Measurements from ENCODE around the gene CKAP2L.

The CKAP2L gene

GRCh38 chr2:112750560-112750843 lies 13.9 kb downstream of the CKAP2L start:
- Histone ChIP-seq H3K36me3 (ENCODE audit: control insufficient read depth in 2 of 2, insufficient read depth in 2 of 2, low read length in 2 of 2) (peaks cover 0 to 2% of the 10 kb centered on the region in 2 donors), H3K9me3 (ENCODE audit: control insufficient read depth in 2 of 2, low read length in 2 of 2) (no peaks in the 10 kb centered on the region), H3K27ac (ENCODE audit: low read depth in 2 of 2, low read length in 2 of 2) (no peak overlapping the region), H3K4me1 (ENCODE audit: control insufficient read depth in 2 of 2, insufficient read depth in 2 of 2, low read length in 2 of 2) (peaks cover 0 to 8% of the 10 kb centered on the region in 2 donors), H3K4me3 (ENCODE audit: low read length in 2 of 2) (no peak overlapping the region), H3K9ac (ENCODE audit: low read depth in 1 of 2, low read length in 2 of 2) (no peak overlapping the region), H3K27me3 (ENCODE audit: control insufficient read depth in 2 of 2, insufficient read depth in 2 of 2, low read length in 2 of 2) (no peaks in the 10 kb centered on the region)

GRCh38 chr2:112749755-112750559 lies 14.5 kb downstream of the CKAP2L start:
- Histone ChIP-seq H3K27me3 (ENCODE audit: control insufficient read depth in 2 of 2, insufficient read depth in 2 of 2, low read length in 2 of 2) (no peaks in the 10 kb centered on the region), H3K9me3 (ENCODE audit: control insufficient read depth in 2 of 2, low read length in 2 of 2) (no peaks in the 10 kb centered on the region), H3K36me3 (ENCODE audit: control insufficient read depth in 2 of 2, insufficient read depth in 2 of 2, low read length in 2 of 2) (no peaks in the 10 kb centered on the region), H3K4me3 (ENCODE audit: low read length in 2 of 2) (no peak overlapping the region), H3K4me1 (ENCODE audit: control insufficient read depth in 2 of 2, insufficient read depth in 2 of 2, low read length in 2 of 2) (peaks cover 0 to 8% of the 10 kb centered on the region in 2 donors), H3K27ac (ENCODE audit: low read depth in 2 of 2, low read length in 2 of 2) (no peak overlapping the region), H3K9ac (ENCODE audit: low read depth in 1 of 2, low read length in 2 of 2) (no peak overlapping the region)

GRCh38 chr2:112740527-112740926 lies 23.9 kb downstream of the CKAP2L start:
- Histone ChIP-seq H3K4me1 (ENCODE audit: control insufficient read depth in 2 of 2, insufficient read depth in 2 of 2, low read length in 2 of 2) (no peaks in the 10 kb centered on the region), H3K4me3 (ENCODE audit: low read length in 2 of 2) (no peak overlapping the region), H3K36me3 (ENCODE audit: control insufficient read depth in 2 of 2, insufficient read depth in 2 of 2, low read length in 2 of 2) (peaks cover 0 to 5% of the 10 kb centered on the region in 2 donors), H3K27me3 (ENCODE audit: control insufficient read depth in 2 of 2, insufficient read depth in 2 of 2, low read length in 2 of 2) (no peaks in the 10 kb centered on the region), H3K9me3 (ENCODE audit: control insufficient read depth in 2 of 2, low read length in 2 of 2) (no peaks in the 10 kb centered on the region), H3K27ac (ENCODE audit: low read depth in 2 of 2, low read length in 2 of 2) (no peak overlapping the region), H3K9ac (ENCODE audit: low read depth in 1 of 2, low read length in 2 of 2) (no peak overlapping the region)

DNA sequence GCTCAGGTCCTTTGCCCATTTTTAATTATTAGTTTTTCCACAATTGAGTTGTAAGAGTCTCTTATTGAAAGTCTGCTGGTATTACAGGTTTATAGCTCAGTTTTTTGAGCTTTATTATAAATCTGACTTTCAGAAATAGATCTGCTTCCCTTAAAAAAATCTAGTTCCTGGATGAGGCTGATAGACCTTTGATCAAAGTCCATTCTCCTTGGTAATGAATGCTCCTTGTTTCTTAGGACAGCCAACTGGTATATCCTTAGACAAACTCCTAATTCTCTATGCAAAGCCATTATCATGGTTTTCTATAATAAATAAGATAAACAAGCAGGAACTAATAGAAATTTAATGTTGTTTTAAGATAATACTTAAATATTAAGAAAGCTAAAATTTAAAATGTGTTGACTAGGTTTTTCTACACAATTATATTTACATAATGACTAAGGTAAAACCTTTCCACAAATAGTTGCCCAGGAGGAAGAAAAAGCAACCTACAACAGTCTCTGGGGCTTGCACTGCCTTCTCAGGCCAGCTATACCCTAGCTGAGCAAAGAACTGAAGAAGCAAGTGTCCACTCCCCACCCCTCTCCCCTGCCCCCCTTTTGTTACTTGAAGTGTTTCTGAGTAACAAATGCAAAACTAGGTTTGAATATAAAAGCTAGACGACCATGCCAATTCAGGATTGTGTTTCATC lies 26.7 kb downstream of the CKAP2L start:
- H3K9me3 ChIP-seq (ENCODE audit: control insufficient read depth in 2 of 2, low read length in 2 of 2): no peaks in the 10 kb centered on the region
- H3K36me3 ChIP-seq (ENCODE audit: control insufficient read depth in 2 of 2, insufficient read depth in 2 of 2, low read length in 2 of 2): peaks cover 0 to 5% of the 10 kb centered on the region in 2 donors
- H3K27me3 ChIP-seq (ENCODE audit: control insufficient read depth in 2 of 2, insufficient read depth in 2 of 2, low read length in 2 of 2): no peaks in the 10 kb centered on the region
- H3K4me3 ChIP-seq (ENCODE audit: low read length in 2 of 2): no peak overlapping the region
- H3K27ac ChIP-seq (ENCODE audit: low read depth in 2 of 2, low read length in 2 of 2): no peak overlapping the region
- H3K9ac ChIP-seq (ENCODE audit: low read depth in 1 of 2, low read length in 2 of 2): no peak overlapping the region
- peaks cover 0 to 3% of the 10 kb centered on the region in 2 donors for H3K4me1 ChIP-seq (ENCODE audit: control insufficient read depth in 2 of 2, insufficient read depth in 2 of 2, low read length in 2 of 2)

- Histone ChIP-seq H3K9me3 (ENCODE audit: control insufficient read depth in 2 of 2, low read length in 2 of 2) (no peaks in the 10 kb centered on the region), H3K27me3 (ENCODE audit: control insufficient read depth in 2 of 2, insufficient read depth in 2 of 2, low read length in 2 of 2) (no peaks in the 10 kb centered on the region), H3K9ac (ENCODE audit: low read depth in 1 of 2, low read length in 2 of 2) (no peak overlapping the region), H3K27ac (ENCODE audit: low read depth in 2 of 2, low read length in 2 of 2) (no peak overlapping the region), H3K36me3 (ENCODE audit: control insufficient read depth in 2 of 2, insufficient read depth in 2 of 2, low read length in 2 of 2) (no peaks in the 10 kb centered on the region), H3K4me3 (ENCODE audit: low read length in 2 of 2) (no peak overlapping the region), H3K4me1 (ENCODE audit: control insufficient read depth in 2 of 2, insufficient read depth in 2 of 2, low read length in 2 of 2) (peaks cover 0 to 3% of the 10 kb centered on the region in 2 donors)
These were observed 30.5 kb downstream of the CKAP2L start for GRCh38 chr2:112733871-112734270.

- no peak overlapping the region for H3K4me3 ChIP-seq (ENCODE audit: low read length in 2 of 2)
- H3K27me3 ChIP-seq (ENCODE audit: control insufficient read depth in 2 of 2, insufficient read depth in 2 of 2, low read length in 2 of 2): no peaks in the 10 kb centered on the region
- H3K27ac ChIP-seq (ENCODE audit: low read depth in 2 of 2, low read length in 2 of 2): no peak overlapping the region
- no peaks in the 10 kb centered on the region for H3K9me3 ChIP-seq (ENCODE audit: control insufficient read depth in 2 of 2, low read length in 2 of 2)
- no peaks in the 10 kb centered on the region for H3K36me3 ChIP-seq (ENCODE audit: control insufficient read depth in 2 of 2, insufficient read depth in 2 of 2, low read length in 2 of 2)
- H3K9ac ChIP-seq (ENCODE audit: low read depth in 1 of 2, low read length in 2 of 2): no peak overlapping the region
- peaks cover 0 to 3% of the 10 kb centered on the region in 2 donors for H3K4me1 ChIP-seq (ENCODE audit: control insufficient read depth in 2 of 2, insufficient read depth in 2 of 2, low read length in 2 of 2)
These were observed 31.0 kb downstream of the CKAP2L start for GRCh38 chr2:112733456-112733855.

GRCh38 chr2:112731479-112731878 lies 32.9 kb downstream of the CKAP2L start:
- Histone ChIP-seq H3K36me3 (ENCODE audit: control insufficient read depth in 2 of 2, insufficient read depth in 2 of 2, low read length in 2 of 2) (no peaks in the 10 kb centered on the region), H3K4me3 (ENCODE audit: low read length in 2 of 2) (no peak overlapping the region), H3K27me3 (ENCODE audit: control insufficient read depth in 2 of 2, insufficient read depth in 2 of 2, low read length in 2 of 2) (peaks cover 0 to 2% of the 10 kb centered on the region in 2 donors), H3K4me1 (ENCODE audit: control insufficient read depth in 2 of 2, insufficient read depth in 2 of 2, low read length in 2 of 2) (peaks cover 0 to 3% of the 10 kb centered on the region in 2 donors), H3K9ac (ENCODE audit: low read depth in 1 of 2, low read length in 2 of 2) (no peak overlapping the region), H3K27ac (ENCODE audit: low read depth in 2 of 2, low read length in 2 of 2) (no peak overlapping the region), H3K9me3 (ENCODE audit: control insufficient read depth in 2 of 2, low read length in 2 of 2) (no peaks in the 10 kb centered on the region)

DNA sequence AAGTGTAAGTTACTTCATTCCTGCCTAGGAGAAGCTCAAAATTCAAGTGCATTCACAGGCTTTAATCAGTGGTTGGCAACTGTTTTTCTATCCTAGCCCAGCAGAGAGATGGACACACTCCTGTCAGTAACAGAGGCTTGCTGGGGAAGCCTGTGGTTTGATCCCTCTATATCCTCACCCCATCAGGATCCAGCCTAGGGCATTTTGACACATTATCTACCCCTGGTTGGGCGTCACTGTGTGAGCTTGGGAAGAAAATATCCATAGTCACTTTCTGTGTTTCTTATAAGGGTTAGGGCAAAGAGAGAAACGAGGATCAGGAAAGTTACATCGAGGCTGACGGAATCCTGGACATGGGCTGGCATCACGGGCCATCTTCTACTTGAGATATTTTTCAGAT lies 33.6 kb downstream of the CKAP2L start:
- H3K9me3 ChIP-seq (ENCODE audit: control insufficient read depth in 2 of 2, low read length in 2 of 2): no peaks in the 10 kb centered on the region
- no peaks in the 10 kb centered on the region for H3K36me3 ChIP-seq (ENCODE audit: control insufficient read depth in 2 of 2, insufficient read depth in 2 of 2, low read length in 2 of 2)
- no peak overlapping the region for H3K27ac ChIP-seq (ENCODE audit: low read depth in 2 of 2, low read length in 2 of 2)
- H3K4me1 ChIP-seq (ENCODE audit: control insufficient read depth in 2 of 2, insufficient read depth in 2 of 2, low read length in 2 of 2): peaks cover 0 to 3% of the 10 kb centered on the region in 2 donors
- H3K9ac ChIP-seq (ENCODE audit: low read depth in 1 of 2, low read length in 2 of 2): no peak overlapping the region
- peaks cover 0 to 2% of the 10 kb centered on the region in 2 donors for H3K27me3 ChIP-seq (ENCODE audit: control insufficient read depth in 2 of 2, insufficient read depth in 2 of 2, low read length in 2 of 2)
- no peak overlapping the region for H3K4me3 ChIP-seq (ENCODE audit: low read length in 2 of 2)

DNA sequence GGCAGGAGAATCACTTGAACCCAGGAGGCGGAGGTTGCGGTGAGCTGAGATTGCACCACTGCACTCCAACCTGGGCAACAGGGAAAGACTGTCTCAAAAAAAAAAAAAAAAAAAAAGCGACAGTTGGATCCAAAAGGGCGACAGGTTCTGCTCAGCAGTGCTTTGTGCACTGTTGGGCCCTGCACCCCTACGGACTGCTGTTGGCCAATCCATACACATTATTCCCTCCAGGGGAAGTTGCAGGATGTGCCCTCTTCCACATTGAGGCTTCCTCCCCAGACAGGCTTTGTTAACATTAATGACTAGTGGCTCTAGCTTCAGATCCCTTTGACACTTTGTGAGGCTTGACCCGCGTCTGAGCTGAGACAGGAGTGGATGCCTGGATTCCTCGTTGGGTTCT lies 34.2 kb downstream of the CKAP2L start:
- Histone ChIP-seq H3K36me3 (ENCODE audit: control insufficient read depth in 2 of 2, insufficient read depth in 2 of 2, low read length in 2 of 2) (no peaks in the 10 kb centered on the region), H3K9ac (ENCODE audit: low read depth in 1 of 2, low read length in 2 of 2) (no peak overlapping the region), H3K4me3 (ENCODE audit: low read length in 2 of 2) (no peak overlapping the region), H3K27ac (ENCODE audit: low read depth in 2 of 2, low read length in 2 of 2) (no peak overlapping the region), H3K27me3 (ENCODE audit: control insufficient read depth in 2 of 2, insufficient read depth in 2 of 2, low read length in 2 of 2) (peaks cover 0 to 2% of the 10 kb centered on the region in 2 donors), H3K9me3 (ENCODE audit: control insufficient read depth in 2 of 2, low read length in 2 of 2) (no peaks in the 10 kb centered on the region), H3K4me1 (ENCODE audit: control insufficient read depth in 2 of 2, insufficient read depth in 2 of 2, low read length in 2 of 2) (peaks cover 0 to 3% of the 10 kb centered on the region in 2 donors)

DNA sequence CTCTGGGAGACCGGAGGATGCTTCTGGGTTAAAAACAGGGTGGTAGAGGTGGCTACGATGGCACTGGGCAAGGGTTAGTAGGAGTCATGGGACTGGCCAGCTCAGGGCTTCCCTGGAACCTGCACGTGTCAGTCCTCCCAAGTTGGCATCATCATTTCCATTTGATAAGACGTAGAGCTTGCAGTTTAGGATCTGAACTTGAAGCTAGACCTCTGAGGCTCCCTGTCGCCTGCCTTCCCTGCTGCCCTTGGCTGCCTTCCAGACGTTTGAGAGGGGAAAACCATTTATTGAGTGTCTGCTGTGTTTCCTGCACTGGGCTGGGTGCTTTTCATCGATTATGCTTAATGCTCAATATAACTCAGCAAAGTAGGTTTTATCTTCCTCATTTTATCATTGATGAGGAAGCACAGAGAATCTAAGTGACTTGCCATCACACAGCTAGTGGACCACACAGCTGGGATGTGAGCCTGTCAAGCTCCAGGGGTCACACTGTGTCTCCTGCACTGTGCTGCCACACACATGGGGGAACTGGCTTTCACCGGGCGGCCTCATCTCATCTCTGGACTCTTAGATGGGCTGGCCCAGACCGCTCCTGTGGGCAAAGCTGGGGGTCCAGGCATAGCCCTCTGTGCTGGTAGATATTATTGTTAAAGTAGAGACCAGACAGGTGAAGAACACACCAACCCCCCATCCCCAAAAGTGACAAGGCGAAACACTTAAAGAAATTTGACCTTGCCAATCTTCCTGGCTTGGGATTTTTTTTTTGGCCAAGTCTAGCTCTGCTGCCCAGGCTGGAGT lies 35.8 kb downstream of the CKAP2L start:
- no peak overlapping the region for H3K9ac ChIP-seq (ENCODE audit: low read depth in 1 of 2, low read length in 2 of 2)
- no peak overlapping the region for H3K27ac ChIP-seq (ENCODE audit: low read depth in 2 of 2, low read length in 2 of 2)
- H3K36me3 ChIP-seq (ENCODE audit: control insufficient read depth in 2 of 2, insufficient read depth in 2 of 2, low read length in 2 of 2): no peaks in the 10 kb centered on the region
- H3K27me3 ChIP-seq (ENCODE audit: control insufficient read depth in 2 of 2, insufficient read depth in 2 of 2, low read length in 2 of 2): peaks cover 0 to 2% of the 10 kb centered on the region in 2 donors
- no peaks in the 10 kb centered on the region for H3K4me1 ChIP-seq (ENCODE audit: control insufficient read depth in 2 of 2, insufficient read depth in 2 of 2, low read length in 2 of 2)
- H3K9me3 ChIP-seq (ENCODE audit: control insufficient read depth in 2 of 2, low read length in 2 of 2): no peaks in the 10 kb centered on the region
- H3K4me3 ChIP-seq (ENCODE audit: low read length in 2 of 2): no peak overlapping the region

Data from mucosa of rectum (tissue), 2 donors.